ENCODE results near the gene MAP6D1. TPM values are rescaled to one million over a fixed set of nuclear protein-coding genes. Genes with fewer than 3 reads are reported as not detected.

Gene MAP6D1
- polyA plus RNA-seq, 1 donor from 2014 or later: 3.1 TPM

DNA sequence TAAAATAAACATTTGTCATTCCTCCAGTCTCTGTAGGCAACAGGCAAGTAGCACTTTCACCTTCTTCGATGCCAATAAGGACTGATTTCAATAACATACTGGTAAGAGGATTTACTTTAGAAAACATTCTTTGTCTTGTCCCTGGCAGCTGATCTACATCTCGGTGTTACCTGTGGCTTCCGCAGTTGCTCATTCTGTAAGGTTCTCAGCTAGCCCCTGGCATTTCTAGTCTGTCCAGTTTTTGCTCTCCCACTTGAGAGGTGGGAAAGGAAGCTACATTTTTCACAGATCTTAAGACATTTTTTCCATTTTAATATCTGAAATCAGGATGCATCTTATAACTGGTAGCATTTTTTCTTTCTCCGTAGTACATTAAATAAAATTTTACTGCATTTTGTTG, 19.7 kb upstream of the MAP6D1 start:
- Histone ChIP-seq H3K4me3 (ENCODE audit: low read length) (no peak overlapping the region), H3K4me2 (ENCODE audit: low read length) (no peak overlapping the region), H3K9ac (ENCODE audit: low read length) (no peak overlapping the region), H3K27me3 (ENCODE audit: insufficient read depth, low read depth, low read length) (no peaks in the 10 kb centered on the region), H3K27ac (ENCODE audit: low read length) (no peak overlapping the region), H4K20me1 (ENCODE audit: insufficient read depth) (no peaks in the 10 kb centered on the region), H3K9me2 (ENCODE audit: insufficient read depth, low read length) (no peaks in the 10 kb centered on the region), H3F3A (ENCODE audit: insufficient read depth, low read length, poor library complexity, severe bottlenecking) (no peaks in the 10 kb centered on the region), H3K9me3 (ENCODE audit: low read length) (no peaks in the 10 kb centered on the region), H2AFZ (ENCODE audit: low read depth, low read length) (no peak overlapping the region), H3K36me3 (ENCODE audit: insufficient read depth, low read length) (peaks cover 2% of the 10 kb centered on the region), H3K79me2 (replicated peaks; ENCODE audit: insufficient read depth, low read length) (peaks cover 6% of the 10 kb centered on the region)
- TF ChIP-seq EP300 (conservative IDR thresholded peaks at IDR 0.05; ENCODE audit: poor library complexity, severe bottlenecking) (no peak), SMC3 (conservative IDR thresholded peaks at IDR 0.05; ENCODE audit: poor library complexity) (no peak), MXI1 (conservative IDR thresholded peaks at IDR 0.05; ENCODE audit: poor library complexity, severe bottlenecking) (no peak), RAD21 (conservative IDR thresholded peaks at IDR 0.05) (no peak), POLR2AphosphoS5 (IDR thresholded peaks at IDR 0.05) (no peak), EZH2 (IDR thresholded peaks at IDR 0.05; ENCODE audit: borderline replicate concordance, insufficient read depth, low read length, poor library complexity, severe bottlenecking) (no peak), TAF1 (IDR thresholded peaks at IDR 0.05; ENCODE audit: low read depth) (no peak)
- TF ChIP-seq, protein P1, sequence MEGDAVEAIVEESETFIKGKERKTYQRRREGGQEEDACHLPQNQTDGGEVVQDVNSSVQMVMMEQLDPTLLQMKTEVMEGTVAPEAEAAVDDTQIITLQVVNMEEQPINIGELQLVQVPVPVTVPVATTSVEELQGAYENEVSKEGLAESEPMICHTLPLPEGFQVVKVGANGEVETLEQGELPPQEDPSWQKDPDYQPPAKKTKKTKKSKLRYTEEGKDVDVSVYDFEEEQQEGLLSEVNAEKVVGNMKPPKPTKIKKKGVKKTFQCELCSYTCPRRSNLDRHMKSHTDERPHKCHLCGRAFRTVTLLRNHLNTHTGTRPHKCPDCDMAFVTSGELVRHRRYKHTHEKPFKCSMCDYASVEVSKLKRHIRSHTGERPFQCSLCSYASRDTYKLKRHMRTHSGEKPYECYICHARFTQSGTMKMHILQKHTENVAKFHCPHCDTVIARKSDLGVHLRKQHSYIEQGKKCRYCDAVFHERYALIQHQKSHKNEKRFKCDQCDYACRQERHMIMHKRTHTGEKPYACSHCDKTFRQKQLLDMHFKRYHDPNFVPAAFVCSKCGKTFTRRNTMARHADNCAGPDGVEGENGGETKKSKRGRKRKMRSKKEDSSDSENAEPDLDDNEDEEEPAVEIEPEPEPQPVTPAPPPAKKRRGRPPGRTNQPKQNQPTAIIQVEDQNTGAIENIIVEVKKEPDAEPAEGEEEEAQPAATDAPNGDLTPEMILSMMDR (IDR thresholded peaks at IDR 0.05; ENCODE audit: poor library complexity, severe bottlenecking): no peak

DNA sequence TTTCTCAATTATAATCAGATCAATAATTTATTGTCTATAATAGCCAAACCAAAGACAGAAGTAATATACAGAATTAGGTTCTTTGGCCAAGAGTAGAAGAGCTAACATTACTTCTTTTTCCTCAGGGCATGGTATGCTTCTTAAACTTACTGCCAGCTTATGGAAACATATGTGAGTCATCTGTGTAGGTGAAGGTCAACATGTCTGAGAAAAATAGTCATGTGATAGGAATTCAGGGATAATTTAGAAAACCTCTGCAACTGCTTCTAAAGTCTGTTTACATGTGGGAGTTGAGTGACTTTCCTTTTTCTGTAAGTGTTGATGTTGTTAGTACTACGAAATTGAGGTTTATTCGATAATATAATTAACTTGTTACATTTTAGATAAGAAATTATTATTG, 19.2 kb upstream of the MAP6D1 start:
- Histone ChIP-seq H3F3A (ENCODE audit: insufficient read depth, low read length, poor library complexity, severe bottlenecking) (no peaks in the 10 kb centered on the region), H3K27ac (ENCODE audit: low read length) (no peak overlapping the region), H4K20me1 (ENCODE audit: insufficient read depth) (no peaks in the 10 kb centered on the region), H3K4me2 (ENCODE audit: low read length) (no peak overlapping the region), H3K9me3 (ENCODE audit: low read length) (no peaks in the 10 kb centered on the region), H2AFZ (ENCODE audit: low read depth, low read length) (no peak overlapping the region), H3K27me3 (ENCODE audit: insufficient read depth, low read depth, low read length) (no peaks in the 10 kb centered on the region), H3K79me2 (replicated peaks; ENCODE audit: insufficient read depth, low read length) (peaks cover 6% of the 10 kb centered on the region), H3K9me2 (ENCODE audit: insufficient read depth, low read length) (no peaks in the 10 kb centered on the region), H3K36me3 (ENCODE audit: insufficient read depth, low read length) (peaks cover 5% of the 10 kb centered on the region), H3K4me3 (ENCODE audit: low read length) (no peak overlapping the region), H3K9ac (ENCODE audit: low read length) (no peak overlapping the region)
- no peak for TF ChIP-seq SMC3 (conservative IDR thresholded peaks at IDR 0.05; ENCODE audit: poor library complexity)
- TF ChIP-seq, protein P2, sequence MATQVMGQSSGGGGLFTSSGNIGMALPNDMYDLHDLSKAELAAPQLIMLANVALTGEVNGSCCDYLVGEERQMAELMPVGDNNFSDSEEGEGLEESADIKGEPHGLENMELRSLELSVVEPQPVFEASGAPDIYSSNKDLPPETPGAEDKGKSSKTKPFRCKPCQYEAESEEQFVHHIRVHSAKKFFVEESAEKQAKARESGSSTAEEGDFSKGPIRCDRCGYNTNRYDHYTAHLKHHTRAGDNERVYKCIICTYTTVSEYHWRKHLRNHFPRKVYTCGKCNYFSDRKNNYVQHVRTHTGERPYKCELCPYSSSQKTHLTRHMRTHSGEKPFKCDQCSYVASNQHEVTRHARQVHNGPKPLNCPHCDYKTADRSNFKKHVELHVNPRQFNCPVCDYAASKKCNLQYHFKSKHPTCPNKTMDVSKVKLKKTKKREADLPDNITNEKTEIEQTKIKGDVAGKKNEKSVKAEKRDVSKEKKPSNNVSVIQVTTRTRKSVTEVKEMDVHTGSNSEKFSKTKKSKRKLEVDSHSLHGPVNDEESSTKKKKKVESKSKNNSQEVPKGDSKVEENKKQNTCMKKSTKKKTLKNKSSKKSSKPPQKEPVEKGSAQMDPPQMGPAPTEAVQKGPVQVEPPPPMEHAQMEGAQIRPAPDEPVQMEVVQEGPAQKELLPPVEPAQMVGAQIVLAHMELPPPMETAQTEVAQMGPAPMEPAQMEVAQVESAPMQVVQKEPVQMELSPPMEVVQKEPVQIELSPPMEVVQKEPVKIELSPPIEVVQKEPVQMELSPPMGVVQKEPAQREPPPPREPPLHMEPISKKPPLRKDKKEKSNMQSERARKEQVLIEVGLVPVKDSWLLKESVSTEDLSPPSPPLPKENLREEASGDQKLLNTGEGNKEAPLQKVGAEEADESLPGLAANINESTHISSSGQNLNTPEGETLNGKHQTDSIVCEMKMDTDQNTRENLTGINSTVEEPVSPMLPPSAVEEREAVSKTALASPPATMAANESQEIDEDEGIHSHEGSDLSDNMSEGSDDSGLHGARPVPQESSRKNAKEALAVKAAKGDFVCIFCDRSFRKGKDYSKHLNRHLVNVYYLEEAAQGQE (IDR thresholded peaks at IDR 0.05; ENCODE audit: borderline replicate concordance): no peak
- no peak for TF ChIP-seq EP300 (conservative IDR thresholded peaks at IDR 0.05; ENCODE audit: poor library complexity, severe bottlenecking)
- TF ChIP-seq MXI1 (conservative IDR thresholded peaks at IDR 0.05; ENCODE audit: poor library complexity, severe bottlenecking): no peak
- TF ChIP-seq EZH2 (IDR thresholded peaks at IDR 0.05; ENCODE audit: borderline replicate concordance, insufficient read depth, low read length, poor library complexity, severe bottlenecking): no peak
- TF ChIP-seq POLR2AphosphoS5 (IDR thresholded peaks at IDR 0.05): no peak
- TF ChIP-seq TAF1 (IDR thresholded peaks at IDR 0.05; ENCODE audit: low read depth): no peak
- TF ChIP-seq RAD21 (conservative IDR thresholded peaks at IDR 0.05): no peak
- TF ChIP-seq, protein P1 (IDR thresholded peaks at IDR 0.05; ENCODE audit: poor library complexity, severe bottlenecking): no peak

Measured in neural cell (in vitro differentiated cells).